Measurements from ENCODE around the gene MAGEC3. TPM values are rescaled to one million over a fixed set of nuclear protein-coding genes. Genes with fewer than 3 reads are reported as not detected.

Gene MAGEC3
- total and polyA plus RNA-seq, 2 experiments from 2014 or later = not detected

- Mint-ChIP-seq H3K4me3 (no peak overlapping the region), H3K4me1 (no peaks in the 10 kb centered on the region), H3K9me3 (no peaks in the 10 kb centered on the region), H3K27me3 (ENCODE audit: insufficient read depth, low read depth, poor library complexity) (no peaks in the 10 kb centered on the region), H3K27ac (no peak overlapping the region), H3K36me3 (ENCODE audit: low read depth) (no peaks in the 10 kb centered on the region)
- Histone ChIP-seq H3K36me3 (ENCODE audit: insufficient read depth) (no peaks in the 10 kb centered on the region), H3K9me2 (ENCODE audit: insufficient read depth) (no peaks in the 10 kb centered on the region), H3K4me2 (no peak overlapping the region), H3K27me3 (ENCODE audit: insufficient read depth) (no peaks in the 10 kb centered on the region), H3F3A (replicated peaks; ENCODE audit: low read depth) (no peaks in the 10 kb centered on the region), H2AFZ (no peak overlapping the region), H4K20me1 (replicated peaks; ENCODE audit: insufficient read depth) (no peaks in the 10 kb centered on the region), H3K4me3 (no peak overlapping the region), H3K4me1 (ENCODE audit: insufficient read depth) (no peaks in the 10 kb centered on the region), H3K79me2 (replicated peaks; ENCODE audit: insufficient read depth) (no peaks in the 10 kb centered on the region), H3K27ac (ENCODE audit: low read depth) (no peak overlapping the region)
- TF ChIP-seq EZH2 (IDR thresholded peaks at IDR 0.05; ENCODE audit: low read depth, unreplicated experiment) (no peak), ZNF114 (CRISPR knock-in tag; IDR thresholded peaks at IDR 0.05) (no peak), ETS1 (IDR thresholded peaks at IDR 0.05) (no peak), CREB1 (CRISPR knock-in tag; IDR thresholded peaks at IDR 0.05; ENCODE audit: low read depth) (no peak), STAT1 (IDR thresholded peaks at IDR 0.05; ENCODE audit: unreplicated experiment) (no peak), NANOG (IDR thresholded peaks at IDR 0.05; ENCODE audit: borderline replicate concordance) (no peak), EZH2phosphoT487 (IDR thresholded peaks at IDR 0.05; ENCODE audit: unreplicated experiment) (no peak), ZNF331 (CRISPR knock-in tag; IDR thresholded peaks at IDR 0.05; ENCODE audit: low read depth) (no peak), ZNF462 (CRISPR knock-in tag; IDR thresholded peaks at IDR 0.05) (no peak), REST (IDR thresholded peaks at IDR 0.05; ENCODE audit: unreplicated experiment) (no peak), JUNB (IDR thresholded peaks at IDR 0.05; ENCODE audit: unreplicated experiment) (no peak), POLR2AphosphoS5 (IDR thresholded peaks at IDR 0.05; ENCODE audit: low read depth) (no peak), CTCF (conservative IDR thresholded peaks at IDR 0.05; ENCODE audit: low read depth in 2 of 2) (no peak)
- DNase-seq (ENCODE audit: low spot score) = no peak
- ATAC-seq = no peak
These were observed 90.3 kb downstream of the MAGEC3 start for GRCh38 chrX:141928432-141928831.
